CD4-positive, alpha-beta T cell treated with Interleukin-2 at 100 ng/mL for 4 hours (primary cell): ENCODE measurements around the gene RAD51D.
A peak's percentile ranks its signal among the peaks of the same experiment; 100 is the strongest.
"Not testable (repeated sequence)": the region's sequence is repeated elsewhere in the genome, so short reads cannot be mapped to it uniquely, and the experiment has no call there.

Experiments
- DNase-seq: peaks from one replicate; pipeline ENCODE4 v3.0.0-alpha.2; 2020; ENCODE audit warnings: low spot score

RAD51D gene

GRCh38 chr17:35065880-35066279, 53.8 kb downstream of the RAD51D start:
- DNase-seq = no peak

DNA sequence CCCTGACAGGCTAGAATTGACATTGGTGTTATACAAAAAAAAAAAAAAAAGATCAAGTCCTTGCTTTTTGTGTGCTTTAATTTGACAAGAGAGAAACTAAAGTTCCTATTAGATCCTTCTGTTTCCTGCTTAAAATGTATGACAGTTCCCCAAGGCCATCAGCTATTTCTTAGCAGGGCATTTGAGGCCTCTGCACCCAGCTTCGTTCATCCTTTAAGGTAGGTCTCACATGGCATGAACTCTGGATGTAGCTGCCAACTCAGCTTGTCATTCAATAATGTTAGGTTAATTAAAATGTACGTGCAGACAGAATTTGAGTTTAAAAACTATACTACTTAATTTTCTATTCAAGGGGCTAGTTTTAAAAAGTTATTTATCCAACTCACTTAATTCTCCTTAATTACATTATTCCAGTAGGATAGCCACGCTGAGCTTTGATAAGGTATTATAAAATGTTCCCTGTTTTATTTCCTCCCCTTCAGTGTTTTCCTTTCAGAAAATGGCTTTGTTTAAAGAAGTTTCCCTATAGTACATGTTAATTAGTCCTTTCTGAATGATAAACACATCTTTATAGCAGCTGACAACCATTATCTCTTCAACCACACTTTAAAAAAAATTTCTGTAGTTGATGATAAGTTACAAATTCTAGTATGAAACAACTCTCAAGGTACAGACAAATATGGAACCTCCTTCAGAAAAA, 55.0 kb downstream of the RAD51D start:
- no peak for DNase-seq

DNA sequence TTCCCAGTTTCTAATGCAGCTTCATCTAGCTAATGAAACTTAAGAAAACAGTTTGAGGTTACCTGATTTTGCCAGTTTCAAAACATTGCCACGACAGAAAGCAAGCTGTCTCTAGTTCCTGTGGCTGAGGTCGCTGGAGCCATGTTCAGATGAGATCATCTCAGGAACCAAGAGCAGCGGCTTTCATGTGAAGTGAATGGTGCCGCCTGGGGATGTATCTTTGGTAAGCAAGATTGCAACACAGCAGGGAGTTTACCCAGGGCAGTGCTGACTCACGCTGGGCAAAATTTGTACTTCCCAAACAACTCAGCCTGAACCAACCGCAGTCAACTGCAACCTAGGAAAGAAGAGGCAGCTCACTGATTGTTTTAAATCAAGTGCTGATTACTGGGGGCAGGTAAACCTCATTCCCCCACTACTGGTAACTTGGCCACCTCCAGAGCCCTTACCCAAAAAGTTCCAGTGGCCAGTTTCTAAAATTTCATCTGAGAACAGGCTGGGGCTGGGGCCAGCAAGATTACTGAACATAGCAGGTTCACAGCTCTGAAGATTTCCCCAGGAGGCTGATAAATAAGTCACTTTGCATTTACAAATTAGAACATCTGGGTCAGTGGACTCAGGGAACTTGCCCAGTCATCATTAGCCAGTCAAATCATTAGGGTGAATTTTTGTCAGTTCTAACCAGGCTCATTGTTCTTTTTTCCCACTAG, 56.0 kb downstream of the RAD51D start, which contains the start of gene RFFL:
TSS of gene RFFL (minus strand) at position 194 of the 710 bp plus-strand sequence. CDS start 37,154 bp downstream, outside the sequence.
- peak; percentile 95 for DNase-seq

- no peak for DNase-seq
These were observed 57.4 kb downstream of the RAD51D start for GRCh38 chr17:35062308-35062707.

GRCh38 chr17:35057332-35057915, 62.2 kb downstream of the RAD51D start:
- no peak for DNase-seq

- no peak for DNase-seq
These were observed 63.6 kb downstream of the RAD51D start for GRCh38 chr17:35056013-35056412.

DNA sequence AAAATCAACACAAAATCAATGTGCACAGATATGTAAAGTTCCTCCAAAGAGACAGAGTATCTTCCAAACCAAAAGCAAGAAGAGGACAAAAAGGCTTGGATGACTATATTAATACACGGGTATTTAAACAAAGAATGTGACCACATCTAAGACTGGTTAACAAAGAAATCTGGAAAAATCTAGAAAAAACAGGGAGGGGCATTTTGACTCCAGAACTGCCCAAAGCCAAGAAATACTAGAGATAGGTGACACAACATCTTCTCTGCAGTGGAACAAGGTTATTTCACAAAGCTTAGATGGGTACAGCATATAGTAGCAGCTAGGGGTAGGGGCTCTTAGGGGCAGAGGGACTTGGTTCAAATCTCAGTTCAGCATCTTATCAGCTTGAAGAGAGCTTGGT, 66.5 kb downstream of the RAD51D start:
- DNase-seq = no peak

DNA sequence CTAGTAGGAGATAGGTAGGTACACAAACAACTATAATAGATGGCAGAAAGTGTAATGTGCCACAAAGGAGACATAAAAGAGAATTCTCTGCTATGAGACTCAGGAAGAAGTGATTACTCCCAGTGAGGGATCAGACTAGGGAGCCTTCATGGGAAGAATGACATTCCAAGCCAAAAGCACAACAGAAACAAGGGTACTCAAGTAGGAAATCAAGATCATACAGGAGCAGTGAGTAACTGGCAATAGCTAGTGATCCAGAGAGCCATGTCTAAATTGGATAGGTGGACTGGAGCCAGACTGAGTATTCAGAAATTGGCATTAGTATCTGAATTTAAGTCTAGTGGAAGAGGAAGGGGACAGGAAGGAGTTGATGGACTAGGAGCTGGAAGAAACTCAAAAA, 66.9 kb downstream of the RAD51D start:
- no peak for DNase-seq

DNA sequence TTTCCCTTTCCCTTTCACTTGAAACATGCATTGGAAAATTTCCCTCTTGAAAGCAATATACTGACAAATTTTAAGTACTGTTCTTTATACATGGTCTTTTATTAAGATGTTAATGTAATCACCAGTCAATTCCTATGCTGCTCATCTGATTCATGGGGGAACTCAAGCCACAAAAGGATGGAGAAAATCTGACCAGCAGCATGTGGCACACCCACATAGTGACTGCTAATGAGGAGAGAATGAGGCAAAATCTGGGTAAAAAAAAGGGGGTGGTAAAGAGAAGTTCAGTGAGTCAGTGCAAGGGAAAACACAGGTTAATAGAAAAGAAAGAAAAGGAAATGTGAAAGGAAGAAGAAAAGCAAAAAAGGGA, 67.4 kb downstream of the RAD51D start:
- DNase-seq = no peak

GRCh38 chr17:35051579-35052240, 68.0 kb downstream of the RAD51D start:
- DNase-seq = no peak

- peak; percentile 88 for DNase-seq
These were observed 68.5 kb downstream of the RAD51D start for GRCh38 chr17:35051183-35051578.

DNA sequence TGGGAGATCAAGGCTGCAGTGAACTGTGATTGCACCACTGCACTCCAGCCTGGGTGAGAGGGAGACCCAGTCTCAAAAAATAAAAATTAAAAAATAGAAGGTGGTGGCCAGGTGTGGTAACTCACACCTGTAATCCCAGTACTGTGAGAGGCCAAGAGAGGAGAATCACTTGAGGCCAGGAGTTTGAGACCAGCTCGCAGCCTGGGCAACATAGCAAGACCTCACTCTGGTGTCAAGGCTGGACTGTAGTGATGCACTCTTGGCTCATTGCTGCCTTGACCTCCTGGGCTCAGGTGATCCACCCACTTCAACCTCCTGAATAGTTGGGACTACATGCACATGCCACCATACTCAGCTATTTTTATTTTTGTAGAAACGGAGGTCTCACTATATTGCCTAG, 69.5 kb downstream of the RAD51D start:
- DNase-seq = no peak

GRCh38 chr17:35048685-35049379, 70.8 kb downstream of the RAD51D start:
- DNase-seq = no peak

DNA sequence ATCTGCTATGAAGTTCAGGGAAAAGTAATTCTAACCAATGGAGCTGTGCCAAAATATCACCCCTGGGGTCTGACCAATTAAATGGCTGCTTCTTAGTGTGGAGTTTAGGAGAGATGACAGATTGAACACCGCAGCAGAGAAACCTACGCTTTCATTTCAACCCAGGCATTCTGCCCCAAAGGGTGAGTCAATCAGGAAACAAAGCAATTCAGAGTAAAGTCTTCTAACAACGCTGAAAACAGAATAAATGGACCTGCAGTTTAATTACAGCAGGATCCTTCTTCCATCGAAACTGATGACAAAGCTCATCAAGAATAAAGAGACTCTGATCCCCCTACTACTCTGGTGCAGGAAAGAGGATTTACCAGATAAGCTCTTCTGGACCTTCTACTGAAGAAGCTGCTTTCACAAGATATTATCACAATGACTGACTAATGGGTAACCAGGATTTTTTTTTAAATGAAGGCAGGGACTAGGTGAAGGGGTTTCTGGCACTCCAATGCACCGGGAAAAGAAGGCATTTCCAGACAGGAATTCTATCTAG, 72.8 kb downstream of the RAD51D start:
- DNase-seq = peak; percentile 94

- DNase-seq = no peak
These were observed 73.4 kb downstream of the RAD51D start for GRCh38 chr17:35046245-35046644.

DNA sequence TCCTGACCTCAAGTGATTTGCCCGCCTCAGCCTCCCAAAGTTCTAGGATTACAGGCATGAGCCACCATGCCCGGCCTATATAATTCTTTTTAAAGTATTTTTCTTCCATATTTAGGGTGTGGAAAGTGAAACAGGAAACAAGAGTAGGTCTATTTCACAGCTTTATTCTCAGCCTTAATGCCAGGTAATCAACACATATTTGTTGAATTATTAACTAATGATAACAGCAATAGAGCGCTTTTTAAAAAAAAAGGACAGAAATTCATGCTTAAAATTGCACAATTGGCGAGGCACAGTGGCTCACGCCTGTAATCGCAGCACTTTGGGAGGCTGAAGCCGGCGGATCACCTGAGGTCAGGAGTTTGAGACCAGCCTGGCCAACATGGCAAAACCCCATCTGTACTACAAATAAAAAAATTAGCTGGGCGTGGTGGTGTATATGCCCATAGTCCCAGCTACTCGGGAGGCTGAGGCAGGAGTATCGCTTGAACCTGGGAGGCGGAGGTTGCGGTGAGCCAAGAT, 74.1 kb downstream of the RAD51D start:
- DNase-seq = not testable (repeated sequence)

- DNase-seq = no peak
These were observed 75.5 kb downstream of the RAD51D start for GRCh38 chr17:35044181-35044580.
